ENCODE results near the gene TYRO3.
A peak's percentile ranks its signal among the peaks of the same experiment; 100 is the strongest.
"Not testable (repeated sequence)": the region's sequence is repeated elsewhere in the genome, so short reads cannot be mapped to it uniquely, and the experiment has no call there.

TYRO3 gene

GRCh38 chr15:41568350-41569017, 9.5 kb downstream of the TYRO3 start:
- no peak for DNase-seq (ENCODE audit: low read depth)
- no peak overlapping the region for H3K4me3 ChIP-seq (ENCODE audit: low read depth, low read length)

- H3K4me3 ChIP-seq (ENCODE audit: low read depth, low read length); DNase-seq (ENCODE audit: low read depth): not testable (repeated sequence)
These were observed 10.2 kb downstream of the TYRO3 start for GRCh38 chr15:41569232-41569631.

- H3K4me3 ChIP-seq (ENCODE audit: low read depth, low read length), result no peak overlapping the region
- no peak for DNase-seq (ENCODE audit: low read depth)
These were observed 11.8 kb downstream of the TYRO3 start for GRCh38 chr15:41570764-41571163.

- no peak overlapping the region for H3K4me3 ChIP-seq (ENCODE audit: low read depth, low read length)
- no peak for DNase-seq (ENCODE audit: low read depth)
These were observed 12.9 kb downstream of the TYRO3 start for GRCh38 chr15:41571948-41572347.

GRCh38 chr15:41572866-41573265, 13.9 kb downstream of the TYRO3 start:
- no peak for DNase-seq (ENCODE audit: low read depth)
- no peak overlapping the region for H3K4me3 ChIP-seq (ENCODE audit: low read depth, low read length)

- no peak overlapping the region for H3K4me3 ChIP-seq (ENCODE audit: low read depth, low read length)
- no peak for DNase-seq (ENCODE audit: low read depth)
These were observed 14.4 kb downstream of the TYRO3 start for GRCh38 chr15:41573396-41573795.

GRCh38 chr15:41574158-41574557, 15.1 kb downstream of the TYRO3 start:
- H3K4me3 ChIP-seq (ENCODE audit: low read depth, low read length), result no peak overlapping the region

GRCh38 chr15:41575282-41575681, 16.3 kb downstream of the TYRO3 start:
- no peak overlapping the region for H3K4me3 ChIP-seq (ENCODE audit: low read depth, low read length)
- DNase-seq (ENCODE audit: low read depth), result no peak

More at GRCh38 chr15:41574158-41574557, 15.1 kb downstream of the TYRO3 start:
- no peak for DNase-seq (ENCODE audit: low read depth)

GRCh38 chr15:41577863-41578735, 19.1 kb downstream of the TYRO3 start:
- H3K4me3 ChIP-seq (ENCODE audit: low read depth, low read length), result no peak overlapping the region
- no peak for DNase-seq (ENCODE audit: low read depth)

- no peak overlapping the region for H3K4me3 ChIP-seq (ENCODE audit: low read depth, low read length)
- no peak for DNase-seq (ENCODE audit: low read depth)
These were observed 19.8 kb downstream of the TYRO3 start for GRCh38 chr15:41578736-41579383.

GRCh38 chr15:41581110-41581509, 22.1 kb downstream of the TYRO3 start:
- no peak for DNase-seq (ENCODE audit: low read depth)
- H3K4me3 ChIP-seq (ENCODE audit: low read depth, low read length), result no peak overlapping the region

- H3K4me3 ChIP-seq (ENCODE audit: low read depth, low read length), result no peak overlapping the region
- DNase-seq (ENCODE audit: low read depth), result no peak
These were observed 24.8 kb downstream of the TYRO3 start for GRCh38 chr15:41583795-41584194.

GRCh38 chr15:41584636-41585126, 25.7 kb downstream of the TYRO3 start:
- DNase-seq (ENCODE audit: low read depth), result no peak
- peak overlapping the region; percentile 43 for H3K4me3 ChIP-seq (ENCODE audit: low read depth, low read length)

GRCh38 chr15:41585127-41586047, 26.4 kb downstream of the TYRO3 start:
- peak overlapping the region; percentile 43 for H3K4me3 ChIP-seq (ENCODE audit: low read depth, low read length)
- no peak for DNase-seq (ENCODE audit: low read depth)

- DNase-seq (ENCODE audit: low read depth); H3K4me3 ChIP-seq (ENCODE audit: low read depth, low read length): not testable (repeated sequence)
These were observed 27.7 kb downstream of the TYRO3 start for GRCh38 chr15:41586531-41587282.

- not testable (repeated sequence) for DNase-seq (ENCODE audit: low read depth); H3K4me3 ChIP-seq (ENCODE audit: low read depth, low read length)
These were observed 30.0 kb downstream of the TYRO3 start for GRCh38 chr15:41589018-41589417.

- not testable (repeated sequence) for H3K4me3 ChIP-seq (ENCODE audit: low read depth, low read length); DNase-seq (ENCODE audit: low read depth)
These were observed 30.6 kb downstream of the TYRO3 start for GRCh38 chr15:41589571-41589970.

GRCh38 chr15:41591217-41591616, 32.2 kb downstream of the TYRO3 start:
- not testable (repeated sequence) for DNase-seq (ENCODE audit: low read depth); H3K4me3 ChIP-seq (ENCODE audit: low read depth, low read length)
